ENCODE data around the gene BRD7. TPM values are rescaled to one million over a fixed set of nuclear protein-coding genes. Genes with fewer than 3 reads are reported as not detected.

Gene BRD7
- total RNA-seq, 2 experiments from 2014 or later = 96.7 to 101 TPM

- DNase-seq = peak; percentile 2
- H3K27ac Mint-ChIP-seq = no peak overlapping the region
Observed at GRCh38 chr16:50303605-50304466, 65.0 kb downstream of the BRD7 start.

GRCh38 chr16:50303041-50303604 is 65.7 kb downstream of the BRD7 start:
- DNase-seq = peak; percentile 2
- Mint-ChIP-seq H3K27me3 (ENCODE audit: low read depth) (no peaks in the 10 kb centered on the region), H3K36me3 (ENCODE audit: low read depth) (peaks cover 2% of the 10 kb centered on the region), H3K4me3 (no peak overlapping the region), H3K27ac (no peak overlapping the region), H3K9me3 (no peaks in the 10 kb centered on the region), H3K4me1 (ENCODE audit: low read depth) (no peaks in the 10 kb centered on the region)
- intact Hi-C loops (cut with micrococcal nuclease) = no loop called here
- CTCF ChIA-PET = no interaction called here

More at GRCh38 chr16:50303605-50304466, 65.0 kb downstream of the BRD7 start:
- Mint-ChIP-seq H3K4me3 (no peak overlapping the region), H3K27me3 (ENCODE audit: low read depth) (no peaks in the 10 kb centered on the region), H3K9me3 (no peaks in the 10 kb centered on the region), H3K4me1 (ENCODE audit: low read depth) (no peaks in the 10 kb centered on the region), H3K36me3 (ENCODE audit: low read depth) (peaks cover 2% of the 10 kb centered on the region)
- CTCF ChIA-PET = no interaction called here
- intact Hi-C loops (cut with micrococcal nuclease) = no loop called here

- Mint-ChIP-seq H3K4me3 (no peak overlapping the region), H3K36me3 (ENCODE audit: low read depth) (peaks cover 2% of the 10 kb centered on the region), H3K9me3 (no peaks in the 10 kb centered on the region), H3K4me1 (ENCODE audit: low read depth) (no peaks in the 10 kb centered on the region), H3K27me3 (ENCODE audit: low read depth) (no peaks in the 10 kb centered on the region), H3K27ac (no peak overlapping the region)
- no peak for DNase-seq
- CTCF ChIA-PET = no interaction called here
- intact Hi-C loops (cut with micrococcal nuclease) = no loop called here
Observed at GRCh38 chr16:50302472-50303005, 66.2 kb downstream of the BRD7 start.

GRCh38 chr16:50301626-50302471 is 66.9 kb downstream of the BRD7 start:
- no peak overlapping the region for H3K27ac Mint-ChIP-seq
- H3K4me3 Mint-ChIP-seq = no peak overlapping the region
- intact Hi-C loops (cut with micrococcal nuclease) = no loop called here
- no peaks in the 10 kb centered on the region for H3K9me3 Mint-ChIP-seq
- no peaks in the 10 kb centered on the region for H3K27me3 Mint-ChIP-seq (ENCODE audit: low read depth)
- no peak for DNase-seq
- H3K36me3 Mint-ChIP-seq (ENCODE audit: low read depth) = peaks cover 2% of the 10 kb centered on the region
- CTCF ChIA-PET = no interaction called here
- H3K4me1 Mint-ChIP-seq (ENCODE audit: low read depth) = no peaks in the 10 kb centered on the region

GRCh38 chr16:50300942-50301625 is 67.7 kb downstream of the BRD7 start:
- CTCF ChIA-PET = no interaction called here
- no peak overlapping the region for H3K4me3 Mint-ChIP-seq
- H3K27ac Mint-ChIP-seq = no peak overlapping the region
- peaks cover 2% of the 10 kb centered on the region for H3K36me3 Mint-ChIP-seq (ENCODE audit: low read depth)
- no peaks in the 10 kb centered on the region for H3K9me3 Mint-ChIP-seq
- intact Hi-C loops (cut with micrococcal nuclease) = no loop called here
- no peak for DNase-seq
- H3K27me3 Mint-ChIP-seq (ENCODE audit: low read depth) = no peaks in the 10 kb centered on the region
- no peaks in the 10 kb centered on the region for H3K4me1 Mint-ChIP-seq (ENCODE audit: low read depth)

- peaks cover 8% of the 10 kb centered on the region for H3K36me3 Mint-ChIP-seq (ENCODE audit: low read depth)
Observed at GRCh38 chr16:50299508-50300105, 69.2 kb downstream of the BRD7 start.

GRCh38 chr16:50298591-50299507 is 69.9 kb downstream of the BRD7 start:
- intact Hi-C loops (cut with micrococcal nuclease) = no loop called here
- CTCF ChIA-PET = interaction anchor here (1.5 kb wide), 1 partner anchor 28 kb away, joined by 3 read pairs; no protein-coding TSS in a partner anchor
- peak overlapping the region; percentile 11 for H3K27ac Mint-ChIP-seq

More at GRCh38 chr16:50299508-50300105, 69.2 kb downstream of the BRD7 start:
- no peak overlapping the region for H3K4me3 Mint-ChIP-seq
- intact Hi-C loops (cut with micrococcal nuclease) = no loop called here
- H3K27me3 Mint-ChIP-seq (ENCODE audit: low read depth) = no peaks in the 10 kb centered on the region
- CTCF ChIA-PET = no interaction called here
- no peaks in the 10 kb centered on the region for H3K9me3 Mint-ChIP-seq
- H3K27ac Mint-ChIP-seq = no peak overlapping the region
- no peak for DNase-seq
- H3K4me1 Mint-ChIP-seq (ENCODE audit: low read depth) = no peaks in the 10 kb centered on the region

GRCh38 chr16:50298075-50298460 is 70.7 kb downstream of the BRD7 start:
- intact Hi-C loops (cut with micrococcal nuclease) = no loop called here
- Mint-ChIP-seq H3K4me3 (no peak overlapping the region), H3K9me3 (no peaks in the 10 kb centered on the region), H3K27me3 (ENCODE audit: low read depth) (no peaks in the 10 kb centered on the region), H3K27ac (peak overlapping the region; percentile 11), H3K4me1 (ENCODE audit: low read depth) (no peaks in the 10 kb centered on the region), H3K36me3 (ENCODE audit: low read depth) (peaks cover 12% of the 10 kb centered on the region)
- no peak for DNase-seq
- CTCF ChIA-PET = interaction anchor here (1.5 kb wide), 2 partner anchors 29 to 57 kb away, joined by 3 read pairs; no protein-coding TSS in a partner anchor

More at GRCh38 chr16:50298591-50299507, 69.9 kb downstream of the BRD7 start:
- Mint-ChIP-seq H3K36me3 (ENCODE audit: low read depth) (peaks cover 12% of the 10 kb centered on the region), H3K9me3 (no peaks in the 10 kb centered on the region), H3K4me3 (no peak overlapping the region), H3K4me1 (ENCODE audit: low read depth) (no peaks in the 10 kb centered on the region), H3K27me3 (ENCODE audit: low read depth) (no peaks in the 10 kb centered on the region)
- no peak for DNase-seq

GRCh38 chr16:50297301-50298074 is 71.3 kb downstream of the BRD7 start:
- H3K36me3 Mint-ChIP-seq (ENCODE audit: low read depth) = peaks cover 12% of the 10 kb centered on the region
- CTCF ChIA-PET = interaction anchor here (0.8 to 1.5 kb wide), 3 partner anchors 29 to 59 kb away, joined by 3 read pairs; no protein-coding TSS in a partner anchor
- DNase-seq = no peak
- H3K4me1 Mint-ChIP-seq (ENCODE audit: low read depth) = no peaks in the 10 kb centered on the region
- no peaks in the 10 kb centered on the region for H3K9me3 Mint-ChIP-seq
- no peak overlapping the region for H3K4me3 Mint-ChIP-seq
- no peaks in the 10 kb centered on the region for H3K27me3 Mint-ChIP-seq (ENCODE audit: low read depth)
- intact Hi-C loops (cut with micrococcal nuclease) = no loop called here
- no peak overlapping the region for H3K27ac Mint-ChIP-seq

GRCh38 chr16:50296807-50297206 is 72.0 kb downstream of the BRD7 start:
- Mint-ChIP-seq H3K4me3 (no peak overlapping the region), H3K27me3 (ENCODE audit: low read depth) (no peaks in the 10 kb centered on the region), H3K4me1 (ENCODE audit: low read depth) (no peaks in the 10 kb centered on the region), H3K36me3 (ENCODE audit: low read depth) (peaks cover 14% of the 10 kb centered on the region), H3K9me3 (no peaks in the 10 kb centered on the region), H3K27ac (peak overlapping the region; percentile 30)
- DNase-seq = no peak
- CTCF ChIA-PET = interaction anchor here (0.8 to 1.5 kb wide), 3 partner anchors 30 to 60 kb away, joined by 3 read pairs; no protein-coding TSS in a partner anchor
- intact Hi-C loops (cut with micrococcal nuclease) = no loop called here
